Stimulated activated CD8-positive, alpha-beta memory T cell treated with anti-CD3 and anti-CD28 coated beads, Interleukin-15, amount 100 ng/mL, for 48 hours (primary cell): Measurements from ENCODE around the gene COTL1.

ENCODE experiments used
- DNase-seq, 2 donors: peaks; one replicate each; pipeline ENCODE4 v3.0.0-alpha.2; 2020; ENCODE audit warnings: low read depth in 2 of 2

Gene COTL1

GRCh38 chr16:84552135-84552534 lies 65.7 kb downstream of the COTL1 start:
- no peak for DNase-seq

GRCh38 chr16:84550096-84550495 lies 67.8 kb downstream of the COTL1 start:
- DNase-seq, result no peak

- DNase-seq, result peak; percentile 34 to 56
Measured at GRCh38 chr16:84548971-84549844, 68.7 kb downstream of the COTL1 start.

- no peak for DNase-seq
Measured at GRCh38 chr16:84548508-84548907, 69.4 kb downstream of the COTL1 start.

GRCh38 chr16:84547546-84548061 lies 70.3 kb downstream of the COTL1 start:
- DNase-seq, result peak; percentile 39 to 40

- no peak for DNase-seq
Measured at GRCh38 chr16:84546669-84547545, 71.0 kb downstream of the COTL1 start.

GRCh38 chr16:84545114-84545737 lies 72.7 kb downstream of the COTL1 start:
- DNase-seq, result no peak

GRCh38 chr16:84544031-84544773 lies 73.7 kb downstream of the COTL1 start:
- peak in 1 of 2 donors; percentile 17 for DNase-seq

- no peak for DNase-seq
Measured at GRCh38 chr16:84543253-84543652, 74.6 kb downstream of the COTL1 start.

- DNase-seq, result no peak
Measured at GRCh38 chr16:84541999-84542817, 75.7 kb downstream of the COTL1 start.

- DNase-seq, result no peak
Measured at GRCh38 chr16:84540194-84540593, 77.7 kb downstream of the COTL1 start.

- DNase-seq, result no peak
Measured at GRCh38 chr16:84538222-84538840, 79.5 kb downstream of the COTL1 start.

GRCh38 chr16:84537491-84538151 lies 80.3 kb downstream of the COTL1 start:
- no peak for DNase-seq

- DNase-seq, result no peak
Measured at GRCh38 chr16:84535851-84536250, 82.0 kb downstream of the COTL1 start.

- DNase-seq, result no peak
Measured at GRCh38 chr16:84535408-84535807, 82.5 kb downstream of the COTL1 start.

GRCh38 chr16:84534815-84535214 lies 83.1 kb downstream of the COTL1 start:
- no peak for DNase-seq

- DNase-seq, result no peak
Measured at GRCh38 chr16:84532855-84533486, 84.9 kb downstream of the COTL1 start.

GRCh38 chr16:84532291-84532724 lies 85.6 kb downstream of the COTL1 start:
- no peak for DNase-seq

GRCh38 chr16:84531671-84532111 lies 86.2 kb downstream of the COTL1 start:
- no peak for DNase-seq
